Endothelial cell of umbilical vein (primary cell): ENCODE data around the gene PPP1R13B. TPM values are rescaled to one million over a fixed set of nuclear protein-coding genes. Genes with fewer than 3 reads are reported as not detected.

ENCODE experiments used
- BruUV-seq: library from RNA; stranded (reverse); fragments of 400-500 nt; replicated peaks from 2 replicates; lab custom pipeline; 2021; lab: Mats Ljungman, UMichigan
- CTCF ChIA-PET: fragments of 300-600, 350-600 bp; sonication (Branson Sonifier 250); formaldehyde crosslinking; loops from one replicate; lab custom pipeline; 2021; ENCODE audit warnings: antibody characterized with exemption, inconsistent platforms; lab: Charles Lee
- POLR2A ChIA-PET: fragments of 300-600, 350-600 bp; sonication (Branson Sonifier 250); formaldehyde crosslinking; loops from one replicate; lab custom pipeline; 2021; ENCODE audit warnings: antibody characterized with exemption, inconsistent platforms; lab: Charles Lee
- DNase-seq: peaks from one replicate; pipeline ENCODE4 v3.0.0-alpha.2; 2011; ENCODE audit warnings: low read depth, low spot score
- FAIRE-seq: peaks from 2 replicates; lab custom pipeline; 2011; peaks lifted over from hg19 to GRCh38; lab: Jason Lieb, UNC
- H2AFZ ChIP-seq: 2 replicates; pipeline ENCODE4 v1.6.0; 2012; ENCODE audit warnings: low read depth, low read length, control low read depth, inconsistent platforms
- H3K27ac ChIP-seq: 2 replicates; pipeline ENCODE4 v1.5.1; 2011; ENCODE audit warnings: low read depth, mild to moderate bottlenecking, control low read depth, low read length, moderate library complexity; ENCODE audit not compliant: insufficient read depth
- H3K27me3 ChIP-seq, 2 experiments: 2 replicates each; pipeline versions ENCODE4 v1.6.0 to v1.6.1; 2011; ENCODE audit warnings: low read length in 2 of 2, mixed read lengths in 1 of 2; ENCODE audit not compliant: control insufficient read depth in 2 of 2, insufficient read depth in 2 of 2
- H3K36me3 ChIP-seq, 2 experiments: 2 replicates in 1 of 2; 3 replicates in 1 of 2; pipeline ENCODE4 v1.5.1; 2011; ENCODE audit warnings: low read length in 2 of 2, mild to moderate bottlenecking in 1 of 2, moderate library complexity in 1 of 2; ENCODE audit not compliant: control insufficient read depth in 2 of 2, insufficient read depth in 2 of 2; ENCODE audit errors: extremely low read depth in 1 of 2
- H3K4me1 ChIP-seq: 3 replicates; pipeline ENCODE4 v1.5.1; 2011; ENCODE audit warnings: mild to moderate bottlenecking, low read length; ENCODE audit not compliant: control insufficient read depth, insufficient read depth; ENCODE audit errors: extremely low read depth
- H3K4me2 ChIP-seq: 2 replicates; pipeline ENCODE4 v1.6.1; 2011; ENCODE audit warnings: low read length, control low read depth, mixed read lengths; ENCODE audit not compliant: insufficient read depth
- H3K4me3 ChIP-seq, 3 experiments: fragments of 200-600 bp in 1 of 3; sonication (generic), shearing (Covaris generic) in 1 of 3; replicated peaks in 1 of 3; 2 replicates each; pipeline ENCODE4 v1.5.1; 2011 to 2016; ENCODE audit warnings: control low read depth in 3 of 3, low read length in 3 of 3, mild to moderate bottlenecking in 2 of 3, inconsistent platforms in 1 of 3, low read depth in 1 of 3, moderate library complexity in 1 of 3; ENCODE audit not compliant: insufficient read depth in 1 of 3
- H3K79me2 ChIP-seq: 2 replicates; pipeline ENCODE4 v1.6.0; 2012; ENCODE audit warnings: low read length, inconsistent platforms; ENCODE audit not compliant: control insufficient read depth, insufficient read depth
- H3K9ac ChIP-seq: replicated peaks from 2 replicates; pipeline ENCODE3; 2011; ENCODE audit warnings: low read length, control low read depth; ENCODE audit not compliant: insufficient read depth; ENCODE audit errors: extremely low read depth
- H3K9me1 ChIP-seq: replicated peaks from 3 replicates; pipeline ENCODE4 v1.6.0; 2011; ENCODE audit warnings: mild to moderate bottlenecking, low read length; ENCODE audit not compliant: control insufficient read depth, insufficient read depth; ENCODE audit errors: extremely low read depth
- H3K9me3 ChIP-seq: replicated peaks from 2 replicates; pipeline ENCODE4 v1.5.1; 2012; ENCODE audit warnings: low read length, inconsistent platforms; ENCODE audit not compliant: control insufficient read depth, insufficient read depth
- H4K20me1 ChIP-seq: replicated peaks from 2 replicates; pipeline ENCODE3; 2011; ENCODE audit warnings: mild to moderate bottlenecking, low read length; ENCODE audit not compliant: control insufficient read depth, insufficient read depth; ENCODE audit errors: extremely low read depth
- FOS ChIP-seq: IDR thresholded peaks from 2 replicates; pipeline ENCODE4 v1.6.1; 2011; ENCODE audit warnings: mild to moderate bottlenecking, low read length, moderate library complexity, borderline replicate concordance; ENCODE audit not compliant: insufficient read depth
- GATA2 ChIP-seq: IDR thresholded peaks from 2 replicates; pipeline ENCODE4 v1.7.0; 2011; ENCODE audit warnings: low read depth, mild to moderate bottlenecking, moderate library complexity, mixed read lengths, low read length; ENCODE audit not compliant: insufficient read length, insufficient read depth
- MYC ChIP-seq: IDR thresholded peaks from one replicate; pipeline ENCODE4 v1.6.1; 2011; ENCODE audit warnings: mild to moderate bottlenecking, low read depth, low read length
- POLR2A ChIP-seq: IDR thresholded peaks from 2 replicates; pipeline ENCODE4 v1.6.1; 2012; ENCODE audit warnings: low read depth, mild to moderate bottlenecking, control low read depth, low read length
- POLR2AphosphoS5 ChIP-seq: IDR thresholded peaks from 2 replicates; pipeline ENCODE4 v1.6.1; 2012; ENCODE audit warnings: low read depth, mild to moderate bottlenecking, control low read depth, low read length, moderate library complexity; ENCODE audit not compliant: insufficient read depth
- dilution Hi-C: fragments of 300-500 bp; cut with MboI; formaldehyde crosslinking; loops from one replicate; pipeline ENCODE4 v1.15.0; 2019; ENCODE audit warnings: low sequenced_read_pairs; ENCODE audit not compliant: extremely low pct_ligation_motif_present
- intact Hi-C: fragments of 100-400 bp; cut with micrococcal nuclease; formaldehyde crosslinking; loops from one replicate; pipeline ENCODE4 v1.10.0; 2022
- polyA plus RNA-seq, 4 experiments: library from polyadenylated mRNA; depleted of rRNA in 3 of 4; stranded (reverse) in 3 of 4; unstranded in 1 of 4; fragments of >200 nt; gene quantifications; 2 replicates each; pipeline versions ENCODE4 v1.2.1 to v1.2.3, GENCODE V29; 2011 to 2012; ENCODE audit warnings: missing spikeins in 1 of 4
- total RNA-seq: library from RNA; stranded (reverse); gene quantifications from 2 replicates; pipeline ENCODE4 v1.2.3, GENCODE V29; 2021
- TF ChIP-seq, protein P1 (sequence below): IDR thresholded peaks from 2 replicates; pipeline ENCODE4 v1.6.1; 2011; ENCODE audit not compliant: insufficient read depth, insufficient read length
- TF ChIP-seq, protein P2 (sequence below), 2 donors: IDR thresholded peaks; 1 replicate in 1 of 2; 2 replicates in 1 of 2; pipeline ENCODE4 v1.5.1; 2011; ENCODE audit warnings: low read length in 2 of 2, mild to moderate bottlenecking in 2 of 2, moderate library complexity in 2 of 2, control low read depth in 1 of 2, inconsistent platforms in 1 of 2, low read depth in 1 of 2; ENCODE audit not compliant: insufficient read depth in 1 of 2; ENCODE audit errors: extremely low read depth in 1 of 2

PPP1R13B gene
- total and polyA plus RNA-seq, 2 donors (not counting 3 experiments of a cell fraction or from before 2014, with no cell fraction given) = 10.0 to 30.0 TPM

DNA sequence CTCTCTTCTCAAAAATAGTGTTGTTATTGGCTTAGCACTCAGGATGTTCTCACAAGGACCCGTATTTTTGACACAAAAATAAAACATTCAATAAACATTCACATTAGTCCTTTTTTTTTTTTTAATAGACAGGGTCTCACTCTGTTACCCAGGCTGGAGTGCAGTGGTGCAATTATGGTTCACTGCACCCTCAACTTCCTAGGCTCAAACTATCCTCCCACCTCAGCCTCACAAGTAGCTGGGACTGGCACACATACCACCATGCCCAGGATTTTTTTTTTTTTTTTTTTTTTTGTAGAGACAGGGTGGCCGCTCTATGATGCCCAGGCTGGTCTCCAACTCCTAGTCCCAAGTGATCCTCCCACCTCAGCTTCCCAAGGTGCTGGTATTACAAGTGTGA is 27.0 kb downstream of the PPP1R13B start:
- dilution Hi-C loops (no loop called here), intact Hi-C loops (no loop called here)
- Histone ChIP-seq H3K79me2 (peaks cover 2% of the 10 kb centered on the region), H3K4me2 (no peak overlapping the region), H3K9me3 (no peaks in the 10 kb centered on the region), H4K20me1 (no peaks in the 10 kb centered on the region), H3K9me1 (no peaks in the 10 kb centered on the region), H3K4me3 (no peak overlapping the region), H3K9ac (no peak overlapping the region), H3K4me1 (peaks cover 11% of the 10 kb centered on the region), H3K36me3 (no peaks in the 10 kb centered on the region), H2AFZ (no peak overlapping the region), H3K27me3 (no peaks in the 10 kb centered on the region), H3K27ac (no peak overlapping the region)
- FAIRE-seq (no peak), DNase-seq (no peak)
- ChIA-PET POLR2A (no interaction called here), CTCF (interaction anchor here (1.2 to 5.4 kb wide), 7 partner anchors 9 to 85 kb away, joined by 3 to 47 read pairs (median 5); no protein-coding TSS in a partner anchor)
- BruUV-seq = no TSS peak
- TF ChIP-seq POLR2A = no peak
- TF ChIP-seq FOS = no peak
- TF ChIP-seq, protein P1, sequence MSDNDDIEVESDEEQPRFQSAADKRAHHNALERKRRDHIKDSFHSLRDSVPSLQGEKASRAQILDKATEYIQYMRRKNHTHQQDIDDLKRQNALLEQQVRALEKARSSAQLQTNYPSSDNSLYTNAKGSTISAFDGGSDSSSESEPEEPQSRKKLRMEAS = no peak
- no peak for TF ChIP-seq MYC
- TF ChIP-seq GATA2 = no peak
- no peak for TF ChIP-seq POLR2AphosphoS5
- TF ChIP-seq, protein P2, sequence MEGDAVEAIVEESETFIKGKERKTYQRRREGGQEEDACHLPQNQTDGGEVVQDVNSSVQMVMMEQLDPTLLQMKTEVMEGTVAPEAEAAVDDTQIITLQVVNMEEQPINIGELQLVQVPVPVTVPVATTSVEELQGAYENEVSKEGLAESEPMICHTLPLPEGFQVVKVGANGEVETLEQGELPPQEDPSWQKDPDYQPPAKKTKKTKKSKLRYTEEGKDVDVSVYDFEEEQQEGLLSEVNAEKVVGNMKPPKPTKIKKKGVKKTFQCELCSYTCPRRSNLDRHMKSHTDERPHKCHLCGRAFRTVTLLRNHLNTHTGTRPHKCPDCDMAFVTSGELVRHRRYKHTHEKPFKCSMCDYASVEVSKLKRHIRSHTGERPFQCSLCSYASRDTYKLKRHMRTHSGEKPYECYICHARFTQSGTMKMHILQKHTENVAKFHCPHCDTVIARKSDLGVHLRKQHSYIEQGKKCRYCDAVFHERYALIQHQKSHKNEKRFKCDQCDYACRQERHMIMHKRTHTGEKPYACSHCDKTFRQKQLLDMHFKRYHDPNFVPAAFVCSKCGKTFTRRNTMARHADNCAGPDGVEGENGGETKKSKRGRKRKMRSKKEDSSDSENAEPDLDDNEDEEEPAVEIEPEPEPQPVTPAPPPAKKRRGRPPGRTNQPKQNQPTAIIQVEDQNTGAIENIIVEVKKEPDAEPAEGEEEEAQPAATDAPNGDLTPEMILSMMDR (IDR thresholded peaks at IDR 0.05; ENCODE audit: extremely low read depth in 1 of 2, insufficient read depth in 1 of 2, low read depth in 1 of 2, low read length in 2 of 2) = no peak
